ENCODE results near the gene MEGF8.

GRCh38 chr19:42370068-42370520, 44.7 kb downstream of the MEGF8 start:
- TF ChIP-seq, protein P1, sequence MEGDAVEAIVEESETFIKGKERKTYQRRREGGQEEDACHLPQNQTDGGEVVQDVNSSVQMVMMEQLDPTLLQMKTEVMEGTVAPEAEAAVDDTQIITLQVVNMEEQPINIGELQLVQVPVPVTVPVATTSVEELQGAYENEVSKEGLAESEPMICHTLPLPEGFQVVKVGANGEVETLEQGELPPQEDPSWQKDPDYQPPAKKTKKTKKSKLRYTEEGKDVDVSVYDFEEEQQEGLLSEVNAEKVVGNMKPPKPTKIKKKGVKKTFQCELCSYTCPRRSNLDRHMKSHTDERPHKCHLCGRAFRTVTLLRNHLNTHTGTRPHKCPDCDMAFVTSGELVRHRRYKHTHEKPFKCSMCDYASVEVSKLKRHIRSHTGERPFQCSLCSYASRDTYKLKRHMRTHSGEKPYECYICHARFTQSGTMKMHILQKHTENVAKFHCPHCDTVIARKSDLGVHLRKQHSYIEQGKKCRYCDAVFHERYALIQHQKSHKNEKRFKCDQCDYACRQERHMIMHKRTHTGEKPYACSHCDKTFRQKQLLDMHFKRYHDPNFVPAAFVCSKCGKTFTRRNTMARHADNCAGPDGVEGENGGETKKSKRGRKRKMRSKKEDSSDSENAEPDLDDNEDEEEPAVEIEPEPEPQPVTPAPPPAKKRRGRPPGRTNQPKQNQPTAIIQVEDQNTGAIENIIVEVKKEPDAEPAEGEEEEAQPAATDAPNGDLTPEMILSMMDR (IDR thresholded peaks at IDR 0.05; ENCODE audit: control extremely low read depth in 1 of 3, insufficient read depth in 1 of 3, low read depth in 1 of 3, low read length in 3 of 3): peak; percentile 60 to 65 (median 62)
- TF ChIP-seq RNF2 (IDR thresholded peaks at IDR 0.05; ENCODE audit: borderline replicate concordance, low read depth, low read length, missing control alignments, poor library complexity, severe bottlenecking) (no peak), YY1 (IDR thresholded peaks at IDR 0.05; ENCODE audit: low read depth, low read length) (no peak), RXRA (IDR thresholded peaks at IDR 0.05; ENCODE audit: insufficient read depth, low read depth, low read length) (no peak), SP2 (IDR thresholded peaks at IDR 0.05; ENCODE audit: low read length) (no peak), TCF12 (IDR thresholded peaks at IDR 0.05; ENCODE audit: low read depth, low read length) (peak; percentile 88), BCL11A (IDR thresholded peaks at IDR 0.05; ENCODE audit: low read depth in 2 of 2, low read length in 2 of 2) (no peak), POLR2AphosphoS5 (IDR thresholded peaks at IDR 0.05; ENCODE audit: low read depth, low read length) (no peak), JUND (IDR thresholded peaks at IDR 0.05; ENCODE audit: low read length) (no peak), EGR1 (IDR thresholded peaks at IDR 0.05; ENCODE audit: borderline replicate concordance, low read depth, low read length) (no peak), MAX (IDR thresholded peaks at IDR 0.05) (0 out of 2 replicates have a peak, but pooled peaks have one; percentile 7), RFX5 (IDR thresholded peaks at IDR 0.05; ENCODE audit: borderline replicate concordance, low read depth, low read length) (no peak)
